ENCODE data around the gene PHF19. TPM values are rescaled to one million over a fixed set of nuclear protein-coding genes. Genes with fewer than 3 reads are reported as not detected.
A peak's percentile ranks its signal among the peaks of the same experiment; 100 is the strongest.

Gene PHF19
- total RNA-seq, 5 donors from 2014 or later (not counting 1 experiment from before 2014, with no cell fraction given): 92.8 to 184 (median 166) TPM

GRCh38 chr9:120877276-120878034 is 467 bp upstream of the PHF19 start:
- POLR2A ChIA-PET: interaction anchor here (0.7 to 1.2 kb wide), 3 partner anchors 31 to 52 kb away, joined by 3 to 7 read pairs (median 5); no protein-coding TSS in a partner anchor
- WGBS (ENCODE audit: insufficient coverage): under 1% methylated on average over 61 of the region's 63 CpGs
- no peaks in the 10 kb centered on the region for H3K27me3 Mint-ChIP-seq
- H3K4me3 Mint-ChIP-seq: peak overlapping the region; percentile 86 to 96 (median 95)
- Histone ChIP-seq H3K27ac (ENCODE audit: low read length) (peak overlapping the region; percentile 86), H3K27me3 (replicated peaks in 1 of 2; ENCODE audit: control insufficient read depth in 2 of 2, extremely low read depth in 1 of 2, insufficient read depth in 2 of 2, low read length in 1 of 2) (no peaks in the 10 kb centered on the region), H3K4me1 (ENCODE audit: control insufficient read depth in 1 of 2, extremely low read depth in 1 of 2, insufficient read depth in 2 of 2, low read length in 2 of 2) (peaks cover 34 to 82% of the 10 kb centered on the region in 2 experiments), H3K9me3 (no peaks in the 10 kb centered on the region), H3K36me3 (ENCODE audit: control insufficient read depth in 2 of 2, extremely low read depth in 1 of 2, insufficient read depth in 1 of 2, low read length in 1 of 2) (peaks cover 0 to 19% of the 10 kb centered on the region in 2 donors), H3K4me3 (ENCODE audit: control insufficient read depth in 1 of 2, extremely low read depth in 1 of 2, low read length in 1 of 2) (peak overlapping the region; percentile 68 to 80)
- CTCF ChIA-PET: interaction anchor here (0.6 to 1.0 kb wide), 4 partner anchors 13 to 34 kb away, joined by 3 to 4 read pairs (median 4); no protein-coding TSS in a partner anchor
- H3K27ac Mint-ChIP-seq: peak overlapping the region; percentile 98 to 99
- peak; percentile 40 to 58 (median 53) for ATAC-seq (replicated peaks in 1 of 4)
- peaks cover 20% of the 10 kb centered on the region for H3K36me3 Mint-ChIP-seq
- peaks cover 79 to 85% (median 80%) of the 10 kb centered on the region in 3 donors for H3K4me1 Mint-ChIP-seq
- DNase-seq: peak in 33 of 35 experiments; percentile 39 to 78 (median 56)
- H3K9me3 Mint-ChIP-seq: no peaks in the 10 kb centered on the region

- H3K9me3 Mint-ChIP-seq: no peaks in the 10 kb centered on the region
- H3K27ac ChIP-seq (ENCODE audit: low read length): peak overlapping the region; percentile 95
- peaks cover 27% of the 10 kb centered on the region for H3K36me3 Mint-ChIP-seq
- H3K27me3 ChIP-seq (replicated peaks in 1 of 2; ENCODE audit: control insufficient read depth in 2 of 2, extremely low read depth in 1 of 2, insufficient read depth in 2 of 2, low read length in 1 of 2): no peaks in the 10 kb centered on the region
- 1% methylated on average over 46 of the region's 65 CpGs for WGBS (ENCODE audit: insufficient coverage)
- no peaks in the 10 kb centered on the region for H3K9me3 ChIP-seq
- peaks cover 0 to 24% of the 10 kb centered on the region in 2 donors for H3K36me3 ChIP-seq (ENCODE audit: control insufficient read depth in 2 of 2, extremely low read depth in 1 of 2, insufficient read depth in 1 of 2, low read length in 1 of 2)
- peak overlapping the region; percentile 60 to 68 for H3K4me3 ChIP-seq (ENCODE audit: control insufficient read depth in 1 of 2, extremely low read depth in 1 of 2, low read length in 1 of 2)
- H3K27ac Mint-ChIP-seq: peak overlapping the region; percentile 90 to 94
- peaks cover 28 to 70% of the 10 kb centered on the region in 2 experiments for H3K4me1 ChIP-seq (ENCODE audit: control insufficient read depth in 1 of 2, extremely low read depth in 1 of 2, insufficient read depth in 2 of 2, low read length in 2 of 2)
- peak; percentile 32 to 86 (median 62) for DNase-seq
- ChIA-PET CTCF (interaction anchor here in 1 of 2 donors (0.6 to 2.4 kb wide), 2 partner anchors 55 to 57 kb away, joined by 3 to 6 read pairs; no protein-coding TSS in a partner anchor), POLR2A (interaction anchor here (0.6 to 1.2 kb wide), 3 partner anchors 28 to 55 kb away, joined by 3 to 7 read pairs (median 3); no protein-coding TSS in a partner anchor)
- H3K4me3 Mint-ChIP-seq: peak overlapping the region; percentile 79 to 88 (median 86)
- peaks cover 71 to 75% (median 72%) of the 10 kb centered on the region in 3 donors for H3K4me1 Mint-ChIP-seq
- peak; percentile 45 to 61 (median 54) for ATAC-seq (replicated peaks in 1 of 4)
- H3K27me3 Mint-ChIP-seq: no peaks in the 10 kb centered on the region
Observed at GRCh38 chr9:120875954-120876841, 790 bp downstream of the PHF19 start.

GRCh38 chr9:120875643-120875953 is 1.4 kb downstream of the PHF19 start:
- H3K27ac ChIP-seq (ENCODE audit: low read length): peak overlapping the region; percentile 87
- H3K4me1 Mint-ChIP-seq: peaks cover 66 to 71% (median 67%) of the 10 kb centered on the region in 3 donors
- H3K4me3 Mint-ChIP-seq: peak overlapping the region; percentile 68 to 86 (median 82)
- ChIA-PET POLR2A (interaction anchor here in 1 of 2 donors (0.6 kb wide), 1 partner anchor 56 kb away, joined by 3 read pairs; no protein-coding TSS in a partner anchor), CTCF (interaction anchor here in 1 of 2 donors (2.4 kb wide), 1 partner anchor 56 kb away, joined by 6 read pairs; no protein-coding TSS in a partner anchor)
- ATAC-seq (replicated peaks in 1 of 4) (peak in 1 of 4 experiments; percentile 6), DNase-seq (no peak)
- H3K4me3 ChIP-seq (ENCODE audit: control insufficient read depth in 1 of 2, extremely low read depth in 1 of 2, low read length in 1 of 2): peak overlapping the region in 1 of 2 donors; percentile 35
- no peaks in the 10 kb centered on the region for H3K9me3 Mint-ChIP-seq
- H3K4me1 ChIP-seq (ENCODE audit: control insufficient read depth in 1 of 2, extremely low read depth in 1 of 2, insufficient read depth in 2 of 2, low read length in 2 of 2): peaks cover 27 to 64% of the 10 kb centered on the region in 2 experiments
- no peaks in the 10 kb centered on the region for H3K27me3 Mint-ChIP-seq
- H3K27ac Mint-ChIP-seq: peak overlapping the region; percentile 84 to 90
- WGBS (ENCODE audit: insufficient coverage): 16% methylated on average over 5 of the region's 7 CpGs
- no peaks in the 10 kb centered on the region for H3K27me3 ChIP-seq (replicated peaks in 1 of 2; ENCODE audit: control insufficient read depth in 2 of 2, extremely low read depth in 1 of 2, insufficient read depth in 2 of 2, low read length in 1 of 2)
- H3K36me3 ChIP-seq (ENCODE audit: control insufficient read depth in 2 of 2, extremely low read depth in 1 of 2, insufficient read depth in 1 of 2, low read length in 1 of 2): peaks cover 0 to 24% of the 10 kb centered on the region in 2 donors
- H3K9me3 ChIP-seq: no peaks in the 10 kb centered on the region
- H3K36me3 Mint-ChIP-seq: peaks cover 29% of the 10 kb centered on the region

- peaks cover 29% of the 10 kb centered on the region for H3K36me3 Mint-ChIP-seq
- peak overlapping the region; percentile 84 to 90 for H3K27ac Mint-ChIP-seq
Observed at GRCh38 chr9:120875195-120875565, 1.8 kb downstream of the PHF19 start.

GRCh38 chr9:120874226-120875194 is 2.5 kb downstream of the PHF19 start:
- Histone ChIP-seq H3K27ac (ENCODE audit: low read length) (peak overlapping the region; percentile 14), H3K4me3 (ENCODE audit: control insufficient read depth in 1 of 2, extremely low read depth in 1 of 2, low read length in 1 of 2) (no peak overlapping the region), H3K27me3 (replicated peaks in 1 of 2; ENCODE audit: control insufficient read depth in 2 of 2, extremely low read depth in 1 of 2, insufficient read depth in 2 of 2, low read length in 1 of 2) (no peaks in the 10 kb centered on the region), H3K36me3 (ENCODE audit: control insufficient read depth in 2 of 2, extremely low read depth in 1 of 2, insufficient read depth in 1 of 2, low read length in 1 of 2) (peaks cover 0 to 32% of the 10 kb centered on the region in 2 donors), H3K4me1 (ENCODE audit: control insufficient read depth in 1 of 2, extremely low read depth in 1 of 2, insufficient read depth in 2 of 2, low read length in 2 of 2) (peaks cover 24 to 60% of the 10 kb centered on the region in 2 experiments), H3K9me3 (no peaks in the 10 kb centered on the region)
- peaks cover 61 to 69% (median 65%) of the 10 kb centered on the region in 3 donors for H3K4me1 Mint-ChIP-seq
- CTCF ChIA-PET: interaction anchor here in 1 of 2 donors (0.5 to 2.4 kb wide), 3 partner anchors 9 to 57 kb away, joined by 3 to 6 read pairs (median 6); no protein-coding TSS in a partner anchor
- no peaks in the 10 kb centered on the region for H3K9me3 Mint-ChIP-seq
- H3K27me3 Mint-ChIP-seq: no peaks in the 10 kb centered on the region
- H3K4me3 Mint-ChIP-seq: peak overlapping the region in 1 of 3 donors; percentile 86
- peak in 1 of 35 experiments; percentile 24 for DNase-seq
- ATAC-seq (replicated peaks in 1 of 4): no peak
- POLR2A ChIA-PET: no interaction called here
- 89% methylated on average over 5 of the region's 10 CpGs for WGBS (ENCODE audit: insufficient coverage)
- H3K27ac Mint-ChIP-seq: peak overlapping the region; percentile 84 to 90
- H3K36me3 Mint-ChIP-seq: peaks cover 29% of the 10 kb centered on the region

More at GRCh38 chr9:120875195-120875565, 1.8 kb downstream of the PHF19 start:
- DNase-seq: peak in 1 of 35 experiments; percentile 39
- Histone ChIP-seq H3K27ac (ENCODE audit: low read length) (peak overlapping the region; percentile 87), H3K4me3 (ENCODE audit: control insufficient read depth in 1 of 2, extremely low read depth in 1 of 2, low read length in 1 of 2) (no peak overlapping the region), H3K36me3 (ENCODE audit: control insufficient read depth in 2 of 2, extremely low read depth in 1 of 2, insufficient read depth in 1 of 2, low read length in 1 of 2) (peaks cover 0 to 27% of the 10 kb centered on the region in 2 donors), H3K27me3 (replicated peaks in 1 of 2; ENCODE audit: control insufficient read depth in 2 of 2, extremely low read depth in 1 of 2, insufficient read depth in 2 of 2, low read length in 1 of 2) (no peaks in the 10 kb centered on the region), H3K4me1 (ENCODE audit: control insufficient read depth in 1 of 2, extremely low read depth in 1 of 2, insufficient read depth in 2 of 2, low read length in 2 of 2) (peaks cover 24 to 60% of the 10 kb centered on the region in 2 experiments), H3K9me3 (no peaks in the 10 kb centered on the region)
- POLR2A ChIA-PET: interaction anchor here in 1 of 2 donors (0.6 kb wide), 1 partner anchor 57 kb away, joined by 3 read pairs; no protein-coding TSS in a partner anchor
- no peaks in the 10 kb centered on the region for H3K9me3 Mint-ChIP-seq
- CTCF ChIA-PET: interaction anchor here in 1 of 2 donors (0.5 to 2.4 kb wide), 2 partner anchors 8 to 56 kb away, joined by 6 read pairs; no protein-coding TSS in a partner anchor
- no peak for ATAC-seq (replicated peaks in 1 of 4)
- H3K27me3 Mint-ChIP-seq: no peaks in the 10 kb centered on the region
- H3K4me3 Mint-ChIP-seq: peak overlapping the region; percentile 68 to 86 (median 82)
- WGBS (ENCODE audit: insufficient coverage): 55% methylated on average over 4 of the region's 4 CpGs
- H3K4me1 Mint-ChIP-seq: peaks cover 64 to 69% (median 65%) of the 10 kb centered on the region in 3 donors

All from T-cell (primary cell).